Measurements from ENCODE around the gene MAPK1. TPM values are rescaled to one million over a fixed set of nuclear protein-coding genes. Genes with fewer than 3 reads are reported as not detected.
"Not testable (repeated sequence)": the region's sequence is repeated elsewhere in the genome, so short reads cannot be mapped to it uniquely, and the experiment has no call there.

MAPK1 gene
- total and polyA plus RNA-seq, 2 donors: 22.2 to 71.1 TPM

GRCh38 chr22:21734540-21735199 lies 132.8 kb downstream of the MAPK1 start:
- peak overlapping the region; percentile 77 to 89 for H3K27ac ChIP-seq (ENCODE audit: low read depth in 1 of 2, low read length in 1 of 2)
- peak in 4 of 9 donors; percentile 15 to 55 (median 26) for DNase-seq (ENCODE audit: low read depth in 6 of 9, low spot score in 9 of 9)
- H3K4me1 ChIP-seq (ENCODE audit: control insufficient read depth in 2 of 2, insufficient read depth in 2 of 2, low read length in 2 of 2): peaks cover 15 to 25% of the 10 kb centered on the region in 2 donors
- H3K36me3 ChIP-seq (ENCODE audit: control insufficient read depth in 2 of 2, insufficient read depth in 2 of 2, low read length in 1 of 2): peaks cover 6 to 9% of the 10 kb centered on the region in 2 donors
- no peaks in the 10 kb centered on the region for H3K9me3 ChIP-seq (ENCODE audit: control insufficient read depth in 2 of 2, insufficient read depth in 1 of 2, low read length in 1 of 2)
- H3K4me3 ChIP-seq (ENCODE audit: low read length in 2 of 2): peak overlapping the region; percentile 60 to 83
- WGBS: 9% methylated on average over 8 of the region's 8 CpGs
- peaks cover 0 to 3% of the 10 kb centered on the region in 2 donors for H3K27me3 ChIP-seq (ENCODE audit: control insufficient read depth in 2 of 2, insufficient read depth in 1 of 2, low read length in 1 of 2)

GRCh38 chr22:21731503-21731902 lies 135.9 kb downstream of the MAPK1 start:
- WGBS: 63% methylated on average over 5 of the region's 5 CpGs
- H3K4me3 ChIP-seq (ENCODE audit: low read length in 2 of 2): no peak overlapping the region
- H3K36me3 ChIP-seq (ENCODE audit: control insufficient read depth in 2 of 2, insufficient read depth in 2 of 2, low read length in 1 of 2): peaks cover 12 to 17% of the 10 kb centered on the region in 2 donors
- peaks cover 18 to 27% of the 10 kb centered on the region in 2 donors for H3K4me1 ChIP-seq (ENCODE audit: control insufficient read depth in 2 of 2, insufficient read depth in 2 of 2, low read length in 2 of 2)
- no peak overlapping the region for H3K27ac ChIP-seq (ENCODE audit: low read depth in 1 of 2, low read length in 1 of 2)
- no peaks in the 10 kb centered on the region for H3K9me3 ChIP-seq (ENCODE audit: control insufficient read depth in 2 of 2, insufficient read depth in 1 of 2, low read length in 1 of 2)
- peaks cover 0 to 3% of the 10 kb centered on the region in 2 donors for H3K27me3 ChIP-seq (ENCODE audit: control insufficient read depth in 2 of 2, insufficient read depth in 1 of 2, low read length in 1 of 2)
- DNase-seq (ENCODE audit: low read depth in 6 of 9, low spot score in 9 of 9): no peak

GRCh38 chr22:21730535-21731308 lies 136.7 kb downstream of the MAPK1 start:
- H3K4me3 ChIP-seq (ENCODE audit: low read length in 2 of 2): no peak overlapping the region
- peaks cover 12 to 17% of the 10 kb centered on the region in 2 donors for H3K36me3 ChIP-seq (ENCODE audit: control insufficient read depth in 2 of 2, insufficient read depth in 2 of 2, low read length in 1 of 2)
- peaks cover 14 to 27% of the 10 kb centered on the region in 2 donors for H3K4me1 ChIP-seq (ENCODE audit: control insufficient read depth in 2 of 2, insufficient read depth in 2 of 2, low read length in 2 of 2)
- H3K27ac ChIP-seq (ENCODE audit: low read depth in 1 of 2, low read length in 1 of 2): no peak overlapping the region
- H3K27me3 ChIP-seq (ENCODE audit: control insufficient read depth in 2 of 2, insufficient read depth in 1 of 2, low read length in 1 of 2): no peaks in the 10 kb centered on the region
- no peaks in the 10 kb centered on the region for H3K9me3 ChIP-seq (ENCODE audit: control insufficient read depth in 2 of 2, insufficient read depth in 1 of 2, low read length in 1 of 2)
- 98% methylated on average over 9 of the region's 9 CpGs for WGBS
- no peak for DNase-seq (ENCODE audit: low read depth in 6 of 9, low spot score in 9 of 9)

GRCh38 chr22:21729184-21729583 lies 138.3 kb downstream of the MAPK1 start:
- 99% methylated on average over 3 of the region's 3 CpGs for WGBS

DNA sequence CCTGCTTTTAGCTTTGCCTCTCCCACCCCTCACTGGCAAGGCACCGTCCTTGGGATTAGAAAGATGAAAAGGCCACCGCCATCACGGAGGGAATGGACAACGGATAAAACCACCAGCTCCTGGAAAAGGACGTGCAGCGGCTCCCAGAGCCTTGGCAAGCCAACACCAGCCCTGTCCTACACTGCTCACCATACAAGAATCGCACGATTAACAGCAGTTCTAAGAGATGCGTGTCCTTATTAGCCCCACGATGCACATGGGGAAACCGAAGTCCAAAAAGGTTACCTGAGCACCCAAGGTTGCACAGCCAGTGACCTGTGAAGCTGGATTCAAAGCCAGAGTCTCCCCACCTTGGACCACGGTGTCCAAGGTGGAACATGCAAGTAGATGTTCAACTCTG lies 139.2 kb downstream of the MAPK1 start:
- no peak overlapping the region for H3K27ac ChIP-seq (ENCODE audit: low read depth in 1 of 2, low read length in 1 of 2)
- H3K4me3 ChIP-seq (ENCODE audit: low read length in 2 of 2): no peak overlapping the region
- peaks cover 3 to 12% of the 10 kb centered on the region in 2 donors for H3K4me1 ChIP-seq (ENCODE audit: control insufficient read depth in 2 of 2, insufficient read depth in 2 of 2, low read length in 2 of 2)
- H3K36me3 ChIP-seq (ENCODE audit: control insufficient read depth in 2 of 2, insufficient read depth in 2 of 2, low read length in 1 of 2): peaks cover 12 to 17% of the 10 kb centered on the region in 2 donors
- no peaks in the 10 kb centered on the region for H3K27me3 ChIP-seq (ENCODE audit: control insufficient read depth in 2 of 2, insufficient read depth in 1 of 2, low read length in 1 of 2)
- no peak for DNase-seq (ENCODE audit: low read depth in 6 of 9, low spot score in 9 of 9)
- 81% methylated on average over 12 of the region's 12 CpGs for WGBS
- H3K9me3 ChIP-seq (ENCODE audit: control insufficient read depth in 2 of 2, insufficient read depth in 1 of 2, low read length in 1 of 2): no peaks in the 10 kb centered on the region

More at GRCh38 chr22:21729184-21729583, 138.3 kb downstream of the MAPK1 start:
- not testable (repeated sequence) for H3K9me3 ChIP-seq (ENCODE audit: control insufficient read depth in 2 of 2, insufficient read depth in 1 of 2, low read length in 1 of 2); H3K4me3 ChIP-seq (ENCODE audit: low read length in 2 of 2); DNase-seq (ENCODE audit: low read depth in 6 of 9, low spot score in 9 of 9); H3K27me3 ChIP-seq (ENCODE audit: control insufficient read depth in 2 of 2, insufficient read depth in 1 of 2, low read length in 1 of 2); H3K27ac ChIP-seq (ENCODE audit: low read depth in 1 of 2, low read length in 1 of 2)
- H3K4me1 ChIP-seq (ENCODE audit: control insufficient read depth in 2 of 2, insufficient read depth in 2 of 2, low read length in 2 of 2): peaks cover 8 to 19% of the 10 kb centered on the region in 2 donors
- H3K36me3 ChIP-seq (ENCODE audit: control insufficient read depth in 2 of 2, insufficient read depth in 2 of 2, low read length in 1 of 2): peaks cover 12 to 17% of the 10 kb centered on the region in 2 donors

DNA sequence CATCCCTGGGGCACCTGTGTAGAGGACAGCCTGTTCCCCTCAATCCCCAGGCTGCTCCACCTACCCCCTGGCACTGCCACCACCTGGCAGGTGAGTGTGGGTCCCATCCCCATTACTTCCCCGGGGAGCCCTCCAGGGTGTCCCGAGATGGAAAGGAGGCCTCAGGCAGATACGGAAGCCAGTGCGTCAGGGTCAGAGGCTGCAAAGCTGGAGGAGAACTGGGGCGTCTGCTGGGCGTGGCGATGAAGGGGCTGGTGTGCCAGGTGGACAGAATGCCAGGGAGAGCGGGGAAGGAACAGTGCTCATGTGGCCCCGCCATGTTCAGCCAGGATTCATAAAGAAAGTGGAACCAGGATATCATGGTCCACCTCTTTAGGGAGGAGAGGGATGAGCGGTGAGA lies 139.7 kb downstream of the MAPK1 start:
- H3K27me3 ChIP-seq (ENCODE audit: control insufficient read depth in 2 of 2, insufficient read depth in 1 of 2, low read length in 1 of 2): no peaks in the 10 kb centered on the region
- no peaks in the 10 kb centered on the region for H3K9me3 ChIP-seq (ENCODE audit: control insufficient read depth in 2 of 2, insufficient read depth in 1 of 2, low read length in 1 of 2)
- no peak for DNase-seq (ENCODE audit: low read depth in 6 of 9, low spot score in 9 of 9)
- no peak overlapping the region for H3K27ac ChIP-seq (ENCODE audit: low read depth in 1 of 2, low read length in 1 of 2)
- 98% methylated on average over 10 of the region's 10 CpGs for WGBS
- peaks cover 12 to 17% of the 10 kb centered on the region in 2 donors for H3K36me3 ChIP-seq (ENCODE audit: control insufficient read depth in 2 of 2, insufficient read depth in 2 of 2, low read length in 1 of 2)
- peaks cover 3 to 15% of the 10 kb centered on the region in 2 donors for H3K4me1 ChIP-seq (ENCODE audit: control insufficient read depth in 2 of 2, insufficient read depth in 2 of 2, low read length in 2 of 2)
- H3K4me3 ChIP-seq (ENCODE audit: low read length in 2 of 2): no peak overlapping the region

DNA sequence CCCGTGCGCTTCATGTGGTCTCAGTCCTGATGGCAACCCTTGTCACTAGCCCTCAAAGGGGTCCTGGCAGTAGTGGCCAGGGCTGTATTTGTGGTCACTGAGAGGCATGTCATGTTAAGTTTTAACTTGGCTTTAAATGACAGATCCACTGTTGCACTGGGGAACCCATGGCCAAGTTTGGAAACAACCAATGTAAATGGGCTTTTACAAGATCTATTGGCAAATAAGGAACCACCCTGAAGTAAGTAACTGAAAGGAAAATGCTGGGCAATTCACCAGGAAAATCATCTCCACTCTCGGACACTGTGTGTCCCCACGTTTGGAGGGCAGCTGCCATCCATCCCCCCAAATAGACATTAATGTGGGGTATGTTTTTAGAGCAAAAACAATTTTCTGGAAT lies 140.3 kb downstream of the MAPK1 start:
- Histone ChIP-seq H3K4me1 (ENCODE audit: control insufficient read depth in 2 of 2, insufficient read depth in 2 of 2, low read length in 2 of 2) (peaks cover 3 to 20% of the 10 kb centered on the region in 2 donors), H3K27ac (ENCODE audit: low read depth in 1 of 2, low read length in 1 of 2) (no peak overlapping the region), H3K9me3 (ENCODE audit: control insufficient read depth in 2 of 2, insufficient read depth in 1 of 2, low read length in 1 of 2) (no peaks in the 10 kb centered on the region), H3K27me3 (ENCODE audit: control insufficient read depth in 2 of 2, insufficient read depth in 1 of 2, low read length in 1 of 2) (no peaks in the 10 kb centered on the region), H3K36me3 (ENCODE audit: control insufficient read depth in 2 of 2, insufficient read depth in 2 of 2, low read length in 1 of 2) (peaks cover 12 to 17% of the 10 kb centered on the region in 2 donors), H3K4me3 (ENCODE audit: low read length in 2 of 2) (no peak overlapping the region)
- DNase-seq (ENCODE audit: low read depth in 6 of 9, low spot score in 9 of 9): no peak
- WGBS: 95% methylated on average over 4 of the region's 4 CpGs

- Histone ChIP-seq H3K4me1 (ENCODE audit: control insufficient read depth in 2 of 2, insufficient read depth in 2 of 2, low read length in 2 of 2) (peaks cover 3 to 20% of the 10 kb centered on the region in 2 donors), H3K27me3 (ENCODE audit: control insufficient read depth in 2 of 2, insufficient read depth in 1 of 2, low read length in 1 of 2) (no peaks in the 10 kb centered on the region), H3K27ac (ENCODE audit: low read depth in 1 of 2, low read length in 1 of 2) (no peak overlapping the region), H3K9me3 (ENCODE audit: control insufficient read depth in 2 of 2, insufficient read depth in 1 of 2, low read length in 1 of 2) (no peaks in the 10 kb centered on the region), H3K4me3 (ENCODE audit: low read length in 2 of 2) (no peak overlapping the region), H3K36me3 (ENCODE audit: control insufficient read depth in 2 of 2, insufficient read depth in 2 of 2, low read length in 1 of 2) (peaks cover 12 to 17% of the 10 kb centered on the region in 2 donors)
- DNase-seq (ENCODE audit: low read depth in 6 of 9, low spot score in 9 of 9): peak; percentile 40 to 86 (median 55)
- WGBS: 29% methylated on average over 5 of the region's 5 CpGs
Measured at GRCh38 chr22:21726650-21727049, 140.8 kb downstream of the MAPK1 start.
